ENCODE measurements around the gene IFNAR1.

- no peak for TF ChIP-seq CTCF (IDR thresholded peaks at IDR 0.05 in 8 of 11, conservative IDR thresholded peaks at IDR 0.05 in 3 of 11)
- no peak for TF ChIP-seq POLR2A (IDR thresholded peaks at IDR 0.05)
These were observed 31.2 kb downstream of the IFNAR1 start for GRCh38 chr21:33355996-33356395.

All from spleen (tissue), 7 donors.